SK-N-MC (cell line): ENCODE results near the gene ELMO1.

Experiments used
- EZH2 ChIP-seq: fragments of 200-600 bp; sonication (generic); IDR thresholded peaks from one replicate; pipeline ENCODE4 v1.6.1; 2017; ENCODE audit warnings: antibody characterized with exemption
- POLR2AphosphoS5 ChIP-seq: IDR thresholded peaks from 2 replicates; pipeline ENCODE4 v1.6.1; 2012; ENCODE audit warnings: mild to moderate bottlenecking, low read depth, low read length, borderline replicate concordance

- no peak for TF ChIP-seq EZH2
- TF ChIP-seq POLR2AphosphoS5: no peak
Observed at GRCh38 chr7:37083311-37084096, 365.2 kb downstream of the ELMO1 start.
